Fibroblast of mammary gland (primary cell): ENCODE results near the gene DNM3.

Experiments
- DNase-seq: peaks from one replicate; pipeline ENCODE4 v3.0.0-alpha.2; 2010; ENCODE audit warnings: low read depth
- H3K4me3 ChIP-seq: 2 replicates; pipeline ENCODE4 v1.5.1; 2011; ENCODE audit warnings: low read depth, mild to moderate bottlenecking, low read length, moderate library complexity; ENCODE audit not compliant: control insufficient read depth
- CTCF ChIP-seq: conservative IDR thresholded peaks from 2 replicates; pipeline ENCODE4 v1.5.1; 2011; ENCODE audit warnings: low read depth, low read length, inconsistent platforms; ENCODE audit not compliant: control insufficient read depth, insufficient read depth

The DNM3 gene

GRCh38 chr1:171935664-171936063 lies 94.4 kb downstream of the DNM3 start:
- TF ChIP-seq CTCF = no peak
- DNase-seq = peak; percentile 9
- no peak overlapping the region for H3K4me3 ChIP-seq

GRCh38 chr1:171937938-171938337 lies 96.6 kb downstream of the DNM3 start:
- DNase-seq = no peak
- no peak for TF ChIP-seq CTCF
- H3K4me3 ChIP-seq = no peak overlapping the region

GRCh38 chr1:171939740-171940139 lies 98.4 kb downstream of the DNM3 start:
- no peak overlapping the region for H3K4me3 ChIP-seq
- DNase-seq = no peak
- TF ChIP-seq CTCF = no peak

GRCh38 chr1:171940368-171940767 lies 99.1 kb downstream of the DNM3 start:
- no peak for TF ChIP-seq CTCF
- peak; percentile 7 for DNase-seq
- H3K4me3 ChIP-seq = no peak overlapping the region

- no peak for DNase-seq
- TF ChIP-seq CTCF = no peak
- H3K4me3 ChIP-seq = no peak overlapping the region
These were observed 100.6 kb downstream of the DNM3 start for GRCh38 chr1:171941920-171942319.

GRCh38 chr1:171943973-171944561 lies 102.8 kb downstream of the DNM3 start:
- no peak for TF ChIP-seq CTCF
- DNase-seq = no peak
- no peak overlapping the region for H3K4me3 ChIP-seq

- peak; percentile 14 for DNase-seq
- TF ChIP-seq CTCF = no peak
- no peak overlapping the region for H3K4me3 ChIP-seq
These were observed 107.2 kb downstream of the DNM3 start for GRCh38 chr1:171948511-171948910.
